HG03025 (cell line): ENCODE measurements around the gene ECEL1.

Source experiments
- ATAC-seq: cut with Tn5 transposase; IDR thresholded peaks from one replicate; pipeline ENCODE4 v1.9.1; 2021; ENCODE audit warnings: mild to moderate bottlenecking, moderate library complexity; ENCODE audit not compliant: unreplicated experiment, low FRiP score

ECEL1 gene

GRCh38 chr2:232522623-232523401 lies 35.2 kb upstream of the ECEL1 start:
- ATAC-seq, result no peak

- no peak for ATAC-seq
Observed at GRCh38 chr2:232521959-232522622, 34.5 kb upstream of the ECEL1 start.

GRCh38 chr2:232521098-232521497 lies 33.5 kb upstream of the ECEL1 start:
- ATAC-seq, result no peak

GRCh38 chr2:232520489-232520888 lies 32.9 kb upstream of the ECEL1 start:
- no peak for ATAC-seq

GRCh38 chr2:232519581-232520438 lies 32.2 kb upstream of the ECEL1 start, which contains the start of gene PRSS56:
Gene PRSS56 (plus strand): TSS chr2:232520388. CDS start chr2:232520599, 211 bp downstream.
- no peak for ATAC-seq

GRCh38 chr2:232518844-232519243 lies 31.2 kb upstream of the ECEL1 start:
- no peak for ATAC-seq

- no peak for ATAC-seq
Observed at GRCh38 chr2:232516551-232516950, 28.9 kb upstream of the ECEL1 start.

- no peak for ATAC-seq
Observed at GRCh38 chr2:232515639-232516038, 28.0 kb upstream of the ECEL1 start.

GRCh38 chr2:232513353-232513752 lies 25.7 kb upstream of the ECEL1 start:
- ATAC-seq, result no peak

- ATAC-seq, result no peak
Observed at GRCh38 chr2:232512602-232513001, 25.0 kb upstream of the ECEL1 start.

GRCh38 chr2:232511336-232511890 lies 23.8 kb upstream of the ECEL1 start:
- no peak for ATAC-seq

- ATAC-seq, result no peak
Observed at GRCh38 chr2:232508251-232508650, 20.6 kb upstream of the ECEL1 start.

- ATAC-seq, result no peak
Observed at GRCh38 chr2:232506709-232507108, 19.1 kb upstream of the ECEL1 start.

- ATAC-seq, result no peak
Observed at GRCh38 chr2:232505856-232506255, 18.2 kb upstream of the ECEL1 start.

- ATAC-seq, result no peak
Observed at GRCh38 chr2:232504438-232504837, 16.8 kb upstream of the ECEL1 start.

- no peak for ATAC-seq
Observed at GRCh38 chr2:232503809-232504323, 16.2 kb upstream of the ECEL1 start.

GRCh38 chr2:232502911-232503808 lies 15.5 kb upstream of the ECEL1 start:
- no peak for ATAC-seq

- ATAC-seq, result no peak
Observed at GRCh38 chr2:232502511-232502910, 14.9 kb upstream of the ECEL1 start.

- no peak for ATAC-seq
Observed at GRCh38 chr2:232501794-232502390, 14.3 kb upstream of the ECEL1 start.
